Activated CD4-positive, alpha-beta T cell treated with anti-CD3 and anti-CD28 coated beads, Interleukin-2, Interleukin-4, amounts not matched to agents 100 ng/mL and 50 ng/mL, durations not matched to agents 16 hours and 8 hours (primary cell): ENCODE data around the gene TAOK2.
A peak's percentile ranks its signal among the peaks of the same experiment; 100 is the strongest.
"Not testable (repeated sequence)": the region's sequence is repeated elsewhere in the genome, so short reads cannot be mapped to it uniquely, and the experiment has no call there.

Experiments
- DNase-seq: peaks from one replicate; pipeline ENCODE4 v3.0.0-alpha.2; 2020; ENCODE audit warnings: low spot score

TAOK2 gene

GRCh38 chr16:30023586-30023985 lies 49.9 kb downstream of the TAOK2 start:
- DNase-seq = no peak

DNA sequence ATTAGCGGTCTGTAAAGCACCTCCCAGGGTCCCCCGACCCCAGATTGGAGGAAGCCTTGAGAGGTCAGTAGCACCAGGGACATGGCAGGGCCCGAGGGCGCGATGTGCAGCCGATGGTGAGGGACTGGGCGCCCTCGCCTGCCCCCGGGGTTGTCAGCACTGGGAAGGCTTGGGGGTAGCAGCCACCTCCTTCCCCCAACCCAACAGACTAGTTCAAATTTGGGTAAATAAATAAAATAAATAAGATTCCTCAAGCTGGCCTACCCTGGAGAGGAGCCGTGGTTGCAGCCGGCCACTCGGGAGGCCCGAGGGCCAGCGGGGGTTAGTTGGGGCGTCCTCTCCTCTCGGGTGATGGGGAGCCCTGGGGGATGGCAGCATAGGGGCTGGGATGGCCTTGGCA lies 50.8 kb downstream of the TAOK2 start:
- no peak for DNase-seq

GRCh38 chr16:30025156-30025555 lies 51.5 kb downstream of the TAOK2 start:
- no peak for DNase-seq

GRCh38 chr16:30025574-30025973 lies 51.9 kb downstream of the TAOK2 start:
- no peak for DNase-seq

GRCh38 chr16:30026449-30026848 lies 52.8 kb downstream of the TAOK2 start:
- no peak for DNase-seq

- DNase-seq = no peak
Observed at GRCh38 chr16:30027588-30028437, 54.1 kb downstream of the TAOK2 start.

DNA sequence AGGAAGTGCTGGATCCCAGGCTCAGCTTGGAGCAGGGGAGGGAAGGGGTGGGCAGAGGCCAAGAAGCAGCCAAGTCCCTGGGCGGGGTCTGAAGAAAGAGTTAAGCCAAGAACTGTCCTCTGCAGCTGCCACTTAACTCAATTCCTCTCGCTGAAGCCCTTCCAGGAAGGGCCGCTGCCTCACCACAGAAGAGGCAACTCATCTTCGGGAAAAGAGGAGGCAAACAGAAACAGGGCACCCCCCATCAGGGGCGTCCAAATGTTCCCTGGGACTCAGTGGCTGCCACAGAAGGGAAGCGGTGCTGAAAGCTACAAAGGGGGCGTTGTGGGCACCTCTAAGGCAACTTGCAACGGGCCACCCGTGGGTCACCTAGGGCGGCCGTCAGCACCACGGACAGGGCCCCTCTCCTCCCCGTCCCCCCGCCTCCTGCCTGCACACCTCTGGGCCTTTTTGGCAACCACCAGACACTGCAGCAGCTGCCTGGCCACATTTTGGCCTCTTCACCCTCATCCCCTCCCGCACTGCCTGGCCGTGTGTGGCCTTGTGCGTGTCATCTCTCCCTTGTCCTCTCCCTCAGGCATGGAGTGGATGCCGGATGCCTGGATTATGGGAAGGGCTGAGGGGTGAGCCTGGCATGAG lies 54.9 kb downstream of the TAOK2 start:
- no peak for DNase-seq

- DNase-seq = no peak
Observed at GRCh38 chr16:30030011-30030685, 56.5 kb downstream of the TAOK2 start.

- DNase-seq = no peak
Observed at GRCh38 chr16:30030841-30031413, 57.3 kb downstream of the TAOK2 start, which contains the start of gene TLCD3B. TSS of gene TLCD3B (minus strand) at chr16:30031271. CDS start at chr16:30030527, 744 bp downstream.

DNA sequence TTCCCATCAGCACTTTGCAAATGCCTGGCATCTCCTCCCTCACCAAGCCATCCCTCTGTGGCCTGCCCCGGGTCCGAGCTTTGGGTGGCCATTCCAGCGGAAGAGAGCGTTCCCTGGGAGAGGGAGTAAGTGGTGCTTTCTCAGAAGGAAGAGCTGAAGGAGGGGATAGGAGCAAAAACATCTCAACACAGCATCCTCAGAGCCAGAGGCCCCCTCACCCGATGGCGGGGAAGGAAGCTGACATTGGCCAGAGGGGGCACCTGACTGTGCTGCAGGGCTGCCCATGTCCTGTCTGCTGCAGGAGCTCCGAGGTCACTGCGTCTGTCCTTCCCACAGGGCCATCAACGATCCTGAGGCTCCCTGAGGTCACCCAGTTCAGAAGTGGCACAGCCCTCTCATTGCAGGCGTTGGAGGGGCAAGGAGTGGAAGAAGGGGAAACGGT lies 57.8 kb downstream of the TAOK2 start:
- DNase-seq = no peak

DNA sequence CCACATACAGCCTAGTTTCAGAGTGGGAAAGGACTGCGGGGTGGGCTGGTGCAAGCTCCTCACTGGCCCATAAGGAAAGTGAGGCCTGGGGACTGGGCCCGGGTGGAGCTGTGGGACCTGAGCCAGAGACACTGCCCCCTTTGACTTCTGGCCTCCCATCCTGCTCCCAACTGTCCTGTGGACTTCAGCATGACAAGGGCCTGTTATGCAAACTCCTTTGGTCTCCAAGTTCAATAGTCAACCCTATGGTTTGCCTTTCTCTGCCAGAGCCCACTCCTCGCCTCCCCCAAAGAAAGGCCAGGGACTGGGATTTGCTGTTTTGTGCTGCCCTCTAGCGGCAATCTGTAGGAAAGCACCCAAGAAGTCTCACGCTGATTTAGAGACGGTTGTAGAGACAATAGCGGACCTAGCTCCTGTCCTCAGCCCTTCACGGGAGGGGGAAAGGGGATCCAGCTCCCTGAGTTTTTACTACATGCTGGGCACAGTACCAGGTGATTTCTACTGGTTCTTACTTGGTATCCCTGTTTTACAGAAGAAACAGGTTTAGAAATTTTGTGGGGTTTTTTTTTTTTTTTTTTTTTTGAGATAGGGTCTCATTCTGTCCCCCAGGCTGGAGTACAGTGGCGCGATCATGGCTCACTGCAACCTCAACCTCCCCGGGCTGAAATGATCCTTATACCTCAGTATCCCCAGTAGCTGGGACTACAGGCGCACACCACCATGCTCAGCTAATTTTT lies 58.6 kb downstream of the TAOK2 start:
- DNase-seq = peak; percentile 71

DNA sequence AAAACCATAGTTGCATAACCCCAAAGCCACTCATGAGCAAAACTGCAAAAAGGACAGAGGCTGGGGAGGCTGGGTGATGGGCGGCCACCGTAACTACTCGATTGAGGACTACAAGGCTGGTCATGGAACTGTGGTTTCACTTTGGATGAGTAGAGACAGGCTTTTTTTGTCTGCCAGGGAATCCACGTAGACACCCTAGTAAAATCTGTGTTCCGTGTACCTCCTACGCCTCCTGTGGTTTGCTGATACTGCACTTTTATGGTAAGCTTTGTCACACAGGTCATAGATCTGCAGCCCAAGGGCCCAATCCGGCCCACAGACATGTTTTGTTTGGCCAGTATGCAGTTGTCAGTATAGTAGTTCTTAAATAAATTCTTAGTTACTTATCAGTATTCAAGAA lies 59.6 kb downstream of the TAOK2 start:
- no peak for DNase-seq

DNA sequence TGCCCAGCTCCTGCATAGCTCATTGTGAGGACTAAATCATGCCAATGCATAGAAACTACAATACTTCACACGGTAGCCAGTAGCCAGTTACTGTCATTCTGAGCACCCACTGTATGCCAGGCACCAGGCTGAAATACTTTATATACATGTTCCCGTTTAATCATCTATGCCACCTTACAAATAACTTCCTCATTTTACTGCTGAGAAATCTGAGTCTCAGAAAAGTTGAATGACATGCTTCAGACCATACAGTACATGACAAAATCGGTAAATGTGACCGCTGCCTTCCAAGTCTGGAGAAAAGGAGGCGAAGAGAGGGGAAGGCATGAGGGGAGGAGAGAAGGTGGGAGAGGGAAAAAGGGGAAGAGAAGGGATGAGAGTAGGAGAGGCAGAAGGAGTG lies 66.6 kb downstream of the TAOK2 start:
- DNase-seq = no peak

- DNase-seq = not testable (repeated sequence)
Observed at GRCh38 chr16:30040690-30041089, 67.0 kb downstream of the TAOK2 start.

GRCh38 chr16:30041841-30042240 lies 68.2 kb downstream of the TAOK2 start:
- DNase-seq = no peak
